ENCODE data around the gene CDH11.

DNA sequence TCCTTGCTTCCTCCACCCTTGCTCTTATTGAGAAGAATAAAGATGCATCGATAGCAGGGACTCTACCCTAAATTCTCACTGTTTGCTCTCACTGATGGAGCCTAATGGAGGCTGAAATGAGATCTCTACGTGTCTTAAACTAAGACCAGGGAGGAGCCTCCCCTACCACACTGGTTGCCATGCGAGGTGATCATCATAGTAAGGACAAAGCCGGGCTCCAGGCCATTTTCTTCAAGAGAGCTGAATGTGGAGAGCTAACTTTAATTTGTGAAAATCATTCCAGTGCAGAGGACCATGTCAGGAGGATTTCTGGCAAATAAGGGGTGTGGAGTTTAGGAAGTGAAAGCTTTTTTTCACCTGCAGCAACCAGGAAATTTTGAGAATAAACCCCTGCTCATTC is 5.6 kb downstream of the CDH11 start:
- TF ChIP-seq, protein P1, sequence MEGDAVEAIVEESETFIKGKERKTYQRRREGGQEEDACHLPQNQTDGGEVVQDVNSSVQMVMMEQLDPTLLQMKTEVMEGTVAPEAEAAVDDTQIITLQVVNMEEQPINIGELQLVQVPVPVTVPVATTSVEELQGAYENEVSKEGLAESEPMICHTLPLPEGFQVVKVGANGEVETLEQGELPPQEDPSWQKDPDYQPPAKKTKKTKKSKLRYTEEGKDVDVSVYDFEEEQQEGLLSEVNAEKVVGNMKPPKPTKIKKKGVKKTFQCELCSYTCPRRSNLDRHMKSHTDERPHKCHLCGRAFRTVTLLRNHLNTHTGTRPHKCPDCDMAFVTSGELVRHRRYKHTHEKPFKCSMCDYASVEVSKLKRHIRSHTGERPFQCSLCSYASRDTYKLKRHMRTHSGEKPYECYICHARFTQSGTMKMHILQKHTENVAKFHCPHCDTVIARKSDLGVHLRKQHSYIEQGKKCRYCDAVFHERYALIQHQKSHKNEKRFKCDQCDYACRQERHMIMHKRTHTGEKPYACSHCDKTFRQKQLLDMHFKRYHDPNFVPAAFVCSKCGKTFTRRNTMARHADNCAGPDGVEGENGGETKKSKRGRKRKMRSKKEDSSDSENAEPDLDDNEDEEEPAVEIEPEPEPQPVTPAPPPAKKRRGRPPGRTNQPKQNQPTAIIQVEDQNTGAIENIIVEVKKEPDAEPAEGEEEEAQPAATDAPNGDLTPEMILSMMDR (IDR thresholded peaks at IDR 0.05; ENCODE audit: poor library complexity, severe bottlenecking): no peak
- TF ChIP-seq, protein P2, sequence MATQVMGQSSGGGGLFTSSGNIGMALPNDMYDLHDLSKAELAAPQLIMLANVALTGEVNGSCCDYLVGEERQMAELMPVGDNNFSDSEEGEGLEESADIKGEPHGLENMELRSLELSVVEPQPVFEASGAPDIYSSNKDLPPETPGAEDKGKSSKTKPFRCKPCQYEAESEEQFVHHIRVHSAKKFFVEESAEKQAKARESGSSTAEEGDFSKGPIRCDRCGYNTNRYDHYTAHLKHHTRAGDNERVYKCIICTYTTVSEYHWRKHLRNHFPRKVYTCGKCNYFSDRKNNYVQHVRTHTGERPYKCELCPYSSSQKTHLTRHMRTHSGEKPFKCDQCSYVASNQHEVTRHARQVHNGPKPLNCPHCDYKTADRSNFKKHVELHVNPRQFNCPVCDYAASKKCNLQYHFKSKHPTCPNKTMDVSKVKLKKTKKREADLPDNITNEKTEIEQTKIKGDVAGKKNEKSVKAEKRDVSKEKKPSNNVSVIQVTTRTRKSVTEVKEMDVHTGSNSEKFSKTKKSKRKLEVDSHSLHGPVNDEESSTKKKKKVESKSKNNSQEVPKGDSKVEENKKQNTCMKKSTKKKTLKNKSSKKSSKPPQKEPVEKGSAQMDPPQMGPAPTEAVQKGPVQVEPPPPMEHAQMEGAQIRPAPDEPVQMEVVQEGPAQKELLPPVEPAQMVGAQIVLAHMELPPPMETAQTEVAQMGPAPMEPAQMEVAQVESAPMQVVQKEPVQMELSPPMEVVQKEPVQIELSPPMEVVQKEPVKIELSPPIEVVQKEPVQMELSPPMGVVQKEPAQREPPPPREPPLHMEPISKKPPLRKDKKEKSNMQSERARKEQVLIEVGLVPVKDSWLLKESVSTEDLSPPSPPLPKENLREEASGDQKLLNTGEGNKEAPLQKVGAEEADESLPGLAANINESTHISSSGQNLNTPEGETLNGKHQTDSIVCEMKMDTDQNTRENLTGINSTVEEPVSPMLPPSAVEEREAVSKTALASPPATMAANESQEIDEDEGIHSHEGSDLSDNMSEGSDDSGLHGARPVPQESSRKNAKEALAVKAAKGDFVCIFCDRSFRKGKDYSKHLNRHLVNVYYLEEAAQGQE (IDR thresholded peaks at IDR 0.05; ENCODE audit: borderline replicate concordance): no peak
- TF ChIP-seq RAD21 (conservative IDR thresholded peaks at IDR 0.05) (no peak), POLR2AphosphoS5 (IDR thresholded peaks at IDR 0.05) (no peak), TAF1 (IDR thresholded peaks at IDR 0.05; ENCODE audit: low read depth) (no peak), EZH2 (IDR thresholded peaks at IDR 0.05; ENCODE audit: borderline replicate concordance, insufficient read depth, low read length, poor library complexity, severe bottlenecking) (no peak), EP300 (conservative IDR thresholded peaks at IDR 0.05; ENCODE audit: poor library complexity, severe bottlenecking) (no peak), SMC3 (conservative IDR thresholded peaks at IDR 0.05; ENCODE audit: poor library complexity) (no peak)
